Activated naive CD4-positive, alpha-beta T cell treated with Interleukin-2 at 50 U/mL for 16 hours (primary cell): ENCODE results near the gene ATP6V0A4.
"Not testable (repeated sequence)": the region's sequence is repeated elsewhere in the genome, so short reads cannot be mapped to it uniquely, and the experiment has no call there.

ENCODE experiments used
- DNase-seq: peaks from one replicate; pipeline ENCODE4 v3.0.0-alpha.2; 2020

Gene ATP6V0A4

GRCh38 chr7:138697535-138698182, 100.3 kb downstream of the ATP6V0A4 start:
- no peak for DNase-seq

- not testable (repeated sequence) for DNase-seq
Observed at GRCh38 chr7:138695776-138696175, 102.2 kb downstream of the ATP6V0A4 start.

GRCh38 chr7:138695106-138695505, 102.9 kb downstream of the ATP6V0A4 start:
- no peak for DNase-seq

- DNase-seq = no peak
Observed at GRCh38 chr7:138691178-138691577, 106.8 kb downstream of the ATP6V0A4 start.

GRCh38 chr7:138690495-138690894, 107.5 kb downstream of the ATP6V0A4 start:
- DNase-seq = no peak

GRCh38 chr7:138688037-138688436, 110.0 kb downstream of the ATP6V0A4 start:
- DNase-seq = not testable (repeated sequence)

GRCh38 chr7:138684340-138684739, 113.7 kb downstream of the ATP6V0A4 start:
- no peak for DNase-seq

GRCh38 chr7:138679793-138680192, 118.2 kb downstream of the ATP6V0A4 start:
- DNase-seq = no peak

- DNase-seq = no peak
Observed at GRCh38 chr7:138670594-138670993, 127.4 kb downstream of the ATP6V0A4 start.

- no peak for DNase-seq
Observed at GRCh38 chr7:138669364-138669763, 128.6 kb downstream of the ATP6V0A4 start.

GRCh38 chr7:138668946-138669345, 129.1 kb downstream of the ATP6V0A4 start:
- DNase-seq = no peak

GRCh38 chr7:138668229-138668596, 129.8 kb downstream of the ATP6V0A4 start:
- DNase-seq = no peak

- DNase-seq = no peak
Observed at GRCh38 chr7:138667535-138668228, 130.3 kb downstream of the ATP6V0A4 start.

GRCh38 chr7:138666385-138666784, 131.6 kb downstream of the ATP6V0A4 start:
- DNase-seq = no peak

GRCh38 chr7:138665669-138666140, 132.3 kb downstream of the ATP6V0A4 start:
- DNase-seq = no peak

GRCh38 chr7:138665249-138665648, 132.7 kb downstream of the ATP6V0A4 start:
- DNase-seq = no peak

- DNase-seq = no peak
Observed at GRCh38 chr7:138663725-138664710, 134.0 kb downstream of the ATP6V0A4 start.

- DNase-seq = no peak
Observed at GRCh38 chr7:138662991-138663320, 135.0 kb downstream of the ATP6V0A4 start.

GRCh38 chr7:138662076-138662990, 135.7 kb downstream of the ATP6V0A4 start:
- no peak for DNase-seq

GRCh38 chr7:138661069-138661635, 136.8 kb downstream of the ATP6V0A4 start:
- no peak for DNase-seq

- DNase-seq = no peak
Observed at GRCh38 chr7:138658889-138659288, 139.1 kb downstream of the ATP6V0A4 start.

- no peak for DNase-seq
Observed at GRCh38 chr7:138657854-138658386, 140.1 kb downstream of the ATP6V0A4 start.
